Astrocyte of the cerebellum (primary cell): ENCODE results near the gene SSC5D.
A peak's percentile ranks its signal among the peaks of the same experiment; 100 is the strongest.

Source experiments
- DNase-seq: peaks from one replicate; pipeline ENCODE4 v3.0.0-alpha.2; 2011; ENCODE audit warnings: low read depth
- H3K4me3 ChIP-seq: 2 replicates; pipeline ENCODE4 v1.5.1; 2011; ENCODE audit warnings: mild to moderate bottlenecking, low read depth, low read length, moderate library complexity
- CTCF ChIP-seq: IDR thresholded peaks from 2 replicates; pipeline ENCODE4 v1.5.1; 2012; ENCODE audit warnings: low read length, low read depth, moderate library complexity, mild to moderate bottlenecking; ENCODE audit errors: missing control alignments
- in situ Hi-C: cut with HindIII; loops from 2 replicates; pipeline ENCODE4 v1.10.0; 2017; ENCODE audit warnings: low sequenced_read_pairs

The SSC5D gene

GRCh38 chr19:55552206-55552605 lies 64.0 kb downstream of the SSC5D start:
- in situ Hi-C loops: no loop called here
- TF ChIP-seq CTCF: no peak
- H3K4me3 ChIP-seq: no peak overlapping the region
- no peak for DNase-seq

- DNase-seq: peak; percentile 82
These were observed 64.4 kb downstream of the SSC5D start for GRCh38 chr19:55552620-55553019.

GRCh38 chr19:55553217-55554182 lies 65.3 kb downstream of the SSC5D start:
- no peak overlapping the region for H3K4me3 ChIP-seq
- DNase-seq: no peak
- in situ Hi-C loops: no loop called here
- no peak for TF ChIP-seq CTCF

More at GRCh38 chr19:55552620-55553019, 64.4 kb downstream of the SSC5D start:
- in situ Hi-C loops: no loop called here
- no peak overlapping the region for H3K4me3 ChIP-seq
- no peak for TF ChIP-seq CTCF

- in situ Hi-C loops: no loop called here
- TF ChIP-seq CTCF: no peak
- no peak overlapping the region for H3K4me3 ChIP-seq
- DNase-seq: no peak
These were observed 66.1 kb downstream of the SSC5D start for GRCh38 chr19:55554302-55554701.

- no peak for TF ChIP-seq CTCF
- in situ Hi-C loops: no loop called here
- DNase-seq: no peak
- H3K4me3 ChIP-seq: no peak overlapping the region
These were observed 66.5 kb downstream of the SSC5D start for GRCh38 chr19:55554741-55555152.

- DNase-seq: no peak
- TF ChIP-seq CTCF: no peak
- in situ Hi-C loops: no loop called here
- no peak overlapping the region for H3K4me3 ChIP-seq
These were observed 71.4 kb downstream of the SSC5D start for GRCh38 chr19:55559684-55560083.
